ENCODE results near the gene SLC28A1.

- no peak for TF ChIP-seq EZH2 (IDR thresholded peaks at IDR 0.05; ENCODE audit: insufficient read depth, poor library complexity, severe bottlenecking)
- no peak for TF ChIP-seq EZH2phosphoT487 (IDR thresholded peaks at IDR 0.05; ENCODE audit: insufficient read depth, low read depth)
These were observed 43.6 kb upstream of the SLC28A1 start for GRCh38 chr15:84840741-84841429.

All from GM23248 (cell line).